Fibroblast of villous mesenchyme (primary cell): Measurements from ENCODE around the gene TMEFF1. TPM values are rescaled to one million over a fixed set of nuclear protein-coding genes. Genes with fewer than 3 reads are reported as not detected.
A peak's percentile ranks its signal among the peaks of the same experiment; 100 is the strongest.

Experiments
- DNase-seq: peaks from one replicate; pipeline ENCODE4 v3.0.0-alpha.2; 2010; ENCODE audit warnings: low read depth
- H3K4me3 ChIP-seq: 2 replicates; pipeline ENCODE4 v1.5.1; 2011; ENCODE audit warnings: low read depth, mild to moderate bottlenecking, low read length
- CTCF ChIP-seq: IDR thresholded peaks from 2 replicates; pipeline ENCODE4 v1.5.1; 2012; ENCODE audit warnings: low read depth, mild to moderate bottlenecking, low read length; ENCODE audit not compliant: insufficient read depth
- total RNA-seq: library from RNA; depleted of rRNA; stranded (reverse); fragments of >200 nt; gene quantifications from 2 replicates; pipeline ENCODE4 v1.2.3, GENCODE V29; 2012

TMEFF1 gene
- total RNA-seq, 1 donor, result 0.43 TPM

DNA sequence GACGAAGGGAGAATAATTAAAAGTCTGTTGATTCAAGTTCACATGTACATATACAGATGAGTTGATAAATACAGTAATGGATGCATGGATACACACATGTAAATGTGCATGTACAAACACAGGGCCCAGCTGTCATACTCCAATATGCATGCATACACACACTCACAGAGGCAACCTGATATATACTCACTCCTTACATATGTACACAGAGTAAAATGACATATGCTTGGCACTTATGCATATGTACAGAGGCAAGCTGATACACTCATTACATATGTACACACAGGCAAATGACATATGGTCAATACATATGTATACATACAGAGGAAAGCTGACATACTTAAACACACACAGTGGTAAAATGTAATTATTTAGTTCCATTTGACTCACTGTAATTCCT is 7.2 kb upstream of the TMEFF1 start:
- no peak for DNase-seq

GRCh38 chr9:100466171-100466828 is 6.6 kb upstream of the TMEFF1 start:
- TF ChIP-seq CTCF, result no peak
- no peak for DNase-seq
- no peak overlapping the region for H3K4me3 ChIP-seq

More for the DNA sequence above, 7.2 kb upstream of the TMEFF1 start:
- TF ChIP-seq CTCF, result no peak
- H3K4me3 ChIP-seq, result no peak overlapping the region

DNA sequence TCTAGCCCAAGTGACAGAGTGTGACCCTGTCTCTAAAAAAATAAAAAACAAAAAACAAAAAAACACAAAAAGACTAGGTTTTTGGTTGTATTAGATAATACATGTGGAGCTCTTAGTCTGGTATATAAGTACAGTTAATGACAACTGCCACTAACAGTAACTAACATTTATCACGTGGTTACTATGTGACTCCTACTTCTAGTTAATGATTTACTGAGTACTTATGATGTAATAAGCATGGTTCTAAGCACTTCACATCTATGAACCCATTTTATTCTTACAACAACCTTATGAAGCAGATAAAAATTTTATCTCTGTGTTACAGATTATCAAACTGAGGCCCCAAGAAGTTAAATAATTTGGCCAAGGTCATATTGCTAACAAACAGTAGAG is 6.1 kb upstream of the TMEFF1 start:
- DNase-seq, result no peak
- TF ChIP-seq CTCF, result no peak
- no peak overlapping the region for H3K4me3 ChIP-seq

- no peak for DNase-seq
- no peak for TF ChIP-seq CTCF
- no peak overlapping the region for H3K4me3 ChIP-seq
Observed at GRCh38 chr9:100468041-100468440, 4.9 kb upstream of the TMEFF1 start.

- TF ChIP-seq CTCF, result no peak
- no peak for DNase-seq
- H3K4me3 ChIP-seq, result no peak overlapping the region
Observed at GRCh38 chr9:100472268-100472667, 681 bp upstream of the TMEFF1 start.

DNA sequence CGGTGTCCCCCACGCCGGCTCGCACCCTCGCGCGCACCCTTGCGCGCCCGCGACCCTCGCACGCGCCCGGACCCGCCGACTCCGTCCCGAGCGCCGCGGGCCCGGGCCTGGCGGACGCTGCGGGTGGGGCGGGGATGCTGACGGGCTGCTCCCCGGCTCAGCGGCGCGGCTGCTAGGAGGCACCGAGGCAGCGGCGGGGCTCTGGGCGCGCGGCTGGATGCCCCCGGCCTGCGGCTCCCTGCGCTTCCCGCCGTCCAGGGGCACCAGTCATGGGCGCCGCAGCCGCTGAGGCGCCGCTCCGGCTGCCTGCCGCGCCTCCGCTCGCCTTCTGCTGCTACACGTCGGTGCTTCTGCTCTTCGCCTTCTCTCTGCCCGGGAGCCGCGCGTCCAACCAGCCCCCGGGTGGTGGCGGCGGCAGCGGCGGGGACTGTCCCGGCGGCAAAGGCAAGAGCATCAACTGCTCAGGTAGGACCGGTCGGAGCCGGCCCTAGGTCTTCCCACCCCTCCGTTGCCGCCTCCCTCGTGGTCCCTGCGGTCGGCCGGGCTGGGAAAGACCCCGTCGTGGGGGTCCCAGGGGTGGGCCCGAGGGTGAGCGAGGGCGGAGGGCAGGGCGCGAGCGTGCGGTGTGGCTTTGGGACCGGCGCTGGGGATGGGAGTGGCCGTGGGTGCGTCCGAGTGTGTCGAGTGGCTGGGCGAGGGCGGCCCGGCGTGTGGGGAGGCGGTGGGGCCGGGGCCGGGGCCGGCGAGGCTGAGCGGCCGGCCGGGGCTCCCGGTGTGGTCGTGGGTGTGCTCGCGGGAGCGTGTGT is 530 bp downstream of the TMEFF1 start:
- no peak for TF ChIP-seq CTCF

More for the DNA sequence above, 530 bp downstream of the TMEFF1 start:
- peak; percentile 21 for DNase-seq
- peak overlapping the region; percentile 68 for H3K4me3 ChIP-seq
